SU-DHL-6 (cell line): ENCODE data around the gene CREBBP.

Experiments
- H2AFZ ChIP-seq: fragments of 200-600 bp; sonication (generic); 2 replicates; pipeline ENCODE4 v1.6.1; 2014; ENCODE audit warnings: low read depth, mild to moderate bottlenecking, moderate library complexity, mixed read lengths, antibody characterized with exemption, low read length; ENCODE audit not compliant: severe bottlenecking
- H3F3A ChIP-seq: fragments of 200-600 bp; shearing (Covaris generic); 2 replicates; pipeline ENCODE4 v1.6.0; 2016; ENCODE audit warnings: antibody characterized with exemption, mild to moderate bottlenecking; ENCODE audit not compliant: insufficient read depth
- H3K27ac ChIP-seq: fragments of 200-600 bp; sonication (generic); 2 replicates; pipeline ENCODE4 v1.5.1; 2016; ENCODE audit warnings: low read depth, mild to moderate bottlenecking, low read length, moderate library complexity, mixed read lengths
- H3K27me3 ChIP-seq: fragments of 200-600 bp; sonication (generic), shearing (Covaris generic); 2 replicates; pipeline ENCODE4 v1.6.0; 2014; ENCODE audit warnings: mild to moderate bottlenecking, low read length
- H3K36me3 ChIP-seq: fragments of 200-600 bp; sonication (generic); 2 replicates; pipeline ENCODE4 v1.6.1; 2014; ENCODE audit warnings: mild to moderate bottlenecking, low read length, mixed read lengths
- H3K4me2 ChIP-seq: fragments of 300-600, 200-600 bp; shearing (Covaris generic), sonication (generic); 2 replicates; pipeline ENCODE4 v1.6.0; 2014; ENCODE audit warnings: low read length, low read depth, mild to moderate bottlenecking; ENCODE audit not compliant: poor library complexity, severe bottlenecking
- H3K4me3 ChIP-seq: fragments of 200-600 bp; sonication (generic); 2 replicates; pipeline ENCODE4 v1.5.1; 2014; ENCODE audit warnings: antibody characterized with exemption, low read length, mild to moderate bottlenecking, mixed read lengths; ENCODE audit not compliant: insufficient read depth, poor library complexity, severe bottlenecking
- H3K79me2 ChIP-seq: fragments of 200-600 bp; sonication (generic); 2 replicates; pipeline ENCODE4 v1.6.1; 2014; ENCODE audit warnings: mild to moderate bottlenecking, low read length, moderate library complexity; ENCODE audit not compliant: insufficient read depth
- H3K9ac ChIP-seq: fragments of 200-600 bp; sonication (generic); 2 replicates; pipeline ENCODE4 v1.7.0; 2014; ENCODE audit warnings: mild to moderate bottlenecking, low read length
- H3K9me2 ChIP-seq: fragments of 200-600 bp; sonication (generic); replicated peaks from 2 replicates; pipeline ENCODE4 v1.6.1; 2014; ENCODE audit warnings: low read length; ENCODE audit not compliant: insufficient read depth
- H3K9me3 ChIP-seq: fragments of 200-600 bp; sonication (generic); 2 replicates; pipeline ENCODE4 v1.6.1; 2014; ENCODE audit warnings: low read length, mixed read lengths; ENCODE audit not compliant: insufficient read depth
- H4K20me1 ChIP-seq: fragments of 200-600 bp; sonication (generic); 2 replicates; pipeline ENCODE4 v1.6.1; 2014; ENCODE audit warnings: low read depth, mild to moderate bottlenecking, antibody characterized with exemption, low read length, moderate library complexity, mixed read lengths
- CTCF ChIP-seq: fragments of 200-600 bp; sonication (generic); IDR thresholded peaks from one replicate; pipeline ENCODE4 v1.5.1; 2017; ENCODE audit warnings: antibody characterized with exemption, mild to moderate bottlenecking, low read length, moderate library complexity; ENCODE audit not compliant: insufficient read depth, poor library complexity, severe bottlenecking
- EZH2phosphoT487 ChIP-seq: fragments of 200-600 bp; sonication (generic), shearing (Covaris generic); conservative IDR thresholded peaks from 2 replicates; pipeline ENCODE4 v1.6.1; 2018; ENCODE audit warnings: mild to moderate bottlenecking, antibody characterized with exemption, low read length, moderate library complexity, mixed read lengths

Gene CREBBP

GRCh38 chr16:3737181-3737580 lies 143.3 kb downstream of the CREBBP start:
- H3K9me2 ChIP-seq, result no peaks in the 10 kb centered on the region
- no peak overlapping the region for H3K27ac ChIP-seq
- H3K9me3 ChIP-seq, result no peaks in the 10 kb centered on the region
- H3K36me3 ChIP-seq, result no peaks in the 10 kb centered on the region; the same call in 1 of the 2 replicates
- H3K9ac ChIP-seq, result no peak overlapping the region
- no peak overlapping the region for H3K4me2 ChIP-seq
- no peak overlapping the region for H2AFZ ChIP-seq
- H3K27me3 ChIP-seq, result no peaks in the 10 kb centered on the region
- H3K79me2 ChIP-seq, result no peaks in the 10 kb centered on the region
- H4K20me1 ChIP-seq, result no peaks in the 10 kb centered on the region
- H3K4me3 ChIP-seq, result no peak overlapping the region
- H3F3A ChIP-seq, result no peaks in the 10 kb centered on the region
- TF ChIP-seq EZH2phosphoT487 (no peak), CTCF (no peak)

- H3F3A ChIP-seq, result no peaks in the 10 kb centered on the region
- H4K20me1 ChIP-seq, result no peaks in the 10 kb centered on the region
- H3K9me2 ChIP-seq, result no peaks in the 10 kb centered on the region
- no peaks in the 10 kb centered on the region for H3K9me3 ChIP-seq
- no peak overlapping the region for H3K9ac ChIP-seq
- H2AFZ ChIP-seq, result no peak overlapping the region
- H3K27me3 ChIP-seq, result no peaks in the 10 kb centered on the region
- no peak overlapping the region for H3K27ac ChIP-seq
- H3K79me2 ChIP-seq, result no peaks in the 10 kb centered on the region
- H3K4me2 ChIP-seq, result no peak overlapping the region
- no peaks in the 10 kb centered on the region; the same call in 1 of the 2 replicates for H3K36me3 ChIP-seq
- TF ChIP-seq CTCF (no peak), EZH2phosphoT487 (no peak)
- no peak overlapping the region for H3K4me3 ChIP-seq
These were observed 144.4 kb downstream of the CREBBP start for GRCh38 chr16:3736116-3736515.

- TF ChIP-seq EZH2phosphoT487, result no peak
- no peak overlapping the region for H3K4me2 ChIP-seq
- no peak overlapping the region for H3K4me3 ChIP-seq
- H3K9me3 ChIP-seq, result no peaks in the 10 kb centered on the region
- no peaks in the 10 kb centered on the region; the same call in 1 of the 2 replicates for H3K36me3 ChIP-seq
- H4K20me1 ChIP-seq, result no peaks in the 10 kb centered on the region
- H3K27me3 ChIP-seq, result no peaks in the 10 kb centered on the region
- H3K79me2 ChIP-seq, result no peaks in the 10 kb centered on the region
- no peaks in the 10 kb centered on the region for H3K9me2 ChIP-seq
- no peak overlapping the region for H2AFZ ChIP-seq
- no peaks in the 10 kb centered on the region for H3F3A ChIP-seq
- no peak overlapping the region for H3K27ac ChIP-seq
- no peak overlapping the region for H3K9ac ChIP-seq
These were observed 145.0 kb downstream of the CREBBP start for GRCh38 chr16:3735541-3735940.

- Histone ChIP-seq H3F3A (no peaks in the 10 kb centered on the region), H3K27ac (no peak overlapping the region), H4K20me1 (no peaks in the 10 kb centered on the region), H3K4me2 (no peak overlapping the region), H3K9me2 (no peaks in the 10 kb centered on the region), H3K9ac (no peak overlapping the region), H3K9me3 (no peaks in the 10 kb centered on the region), H2AFZ (no peak overlapping the region), H3K79me2 (no peaks in the 10 kb centered on the region), H3K27me3 (no peaks in the 10 kb centered on the region), H3K36me3 (no peaks in the 10 kb centered on the region; the same call in 1 of the 2 replicates), H3K4me3 (no peak overlapping the region)
- TF ChIP-seq EZH2phosphoT487, result no peak
- TF ChIP-seq CTCF, result no peak
These were observed 145.7 kb downstream of the CREBBP start for GRCh38 chr16:3734758-3735221.
